GM19328 (cell line): Measurements from ENCODE around the gene TTC39C.

Experiments
- ATAC-seq: cut with Tn5 transposase; IDR thresholded peaks from one replicate; pipeline ENCODE4 v1.9.1; 2021; ENCODE audit warnings: mild to moderate bottlenecking, moderate library complexity; ENCODE audit not compliant: unreplicated experiment

The TTC39C gene

GRCh38 chr18:24014062-24014985 is at the start of gene TTC39C:
Gene TTC39C (plus strand): TSS chr18:24014754. CDS start chr18:24014872, 118 bp downstream.
- peak; percentile 37 for ATAC-seq

GRCh38 chr18:23966909-23967308 is 47.6 kb upstream of the TTC39C start:
- ATAC-seq, result no peak

GRCh38 chr18:23967321-23968089 is 47.0 kb upstream of the TTC39C start:
- ATAC-seq, result no peak

DNA sequence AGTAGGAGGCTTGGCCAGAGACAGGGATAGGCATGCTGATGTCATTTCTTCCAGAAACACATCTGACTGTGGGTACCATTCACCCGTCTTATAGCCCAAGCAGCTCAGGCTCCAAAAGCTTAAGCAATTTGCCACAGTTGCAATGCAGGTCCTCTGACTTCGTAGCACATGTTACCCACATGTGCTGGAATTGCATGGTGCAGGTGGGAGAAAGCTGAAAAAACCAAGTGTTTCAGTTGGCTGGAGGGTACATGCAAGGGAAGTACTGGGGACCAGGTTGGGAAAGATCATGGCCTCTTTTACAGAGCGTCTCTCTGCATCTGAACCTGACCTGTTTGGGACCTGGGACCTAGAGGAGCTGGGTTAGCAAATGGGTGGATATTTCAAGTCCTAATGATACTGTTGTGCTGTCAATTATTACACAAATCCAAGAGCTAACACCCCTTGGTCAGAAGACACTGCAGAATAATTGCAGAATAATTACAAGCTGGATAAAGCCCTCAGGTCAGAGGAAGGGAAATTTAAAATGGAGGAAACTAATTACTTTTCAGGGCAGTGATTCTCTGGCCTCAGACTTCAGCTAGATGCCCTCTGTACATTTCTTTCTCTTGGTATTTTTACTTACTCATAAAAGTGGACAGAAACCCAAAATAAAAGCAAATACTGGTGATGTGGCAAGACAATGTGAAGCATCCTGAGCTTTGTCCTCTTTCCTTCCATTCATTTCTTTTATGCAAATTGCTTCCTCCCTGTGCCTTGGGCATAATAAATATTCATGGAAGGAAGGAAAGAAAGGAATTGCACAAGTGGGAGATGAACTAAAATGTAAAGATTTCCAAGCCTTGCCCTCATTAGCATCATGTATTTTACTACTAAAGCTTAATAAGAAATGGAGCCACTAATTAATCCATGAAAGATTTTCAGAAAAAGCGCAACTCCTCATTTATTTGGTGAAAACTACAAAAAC is 45.6 kb upstream of the TTC39C start:
- ATAC-seq, result no peak

- ATAC-seq, result no peak
Measured at GRCh38 chr18:23969664-23970063, 44.9 kb upstream of the TTC39C start.

DNA sequence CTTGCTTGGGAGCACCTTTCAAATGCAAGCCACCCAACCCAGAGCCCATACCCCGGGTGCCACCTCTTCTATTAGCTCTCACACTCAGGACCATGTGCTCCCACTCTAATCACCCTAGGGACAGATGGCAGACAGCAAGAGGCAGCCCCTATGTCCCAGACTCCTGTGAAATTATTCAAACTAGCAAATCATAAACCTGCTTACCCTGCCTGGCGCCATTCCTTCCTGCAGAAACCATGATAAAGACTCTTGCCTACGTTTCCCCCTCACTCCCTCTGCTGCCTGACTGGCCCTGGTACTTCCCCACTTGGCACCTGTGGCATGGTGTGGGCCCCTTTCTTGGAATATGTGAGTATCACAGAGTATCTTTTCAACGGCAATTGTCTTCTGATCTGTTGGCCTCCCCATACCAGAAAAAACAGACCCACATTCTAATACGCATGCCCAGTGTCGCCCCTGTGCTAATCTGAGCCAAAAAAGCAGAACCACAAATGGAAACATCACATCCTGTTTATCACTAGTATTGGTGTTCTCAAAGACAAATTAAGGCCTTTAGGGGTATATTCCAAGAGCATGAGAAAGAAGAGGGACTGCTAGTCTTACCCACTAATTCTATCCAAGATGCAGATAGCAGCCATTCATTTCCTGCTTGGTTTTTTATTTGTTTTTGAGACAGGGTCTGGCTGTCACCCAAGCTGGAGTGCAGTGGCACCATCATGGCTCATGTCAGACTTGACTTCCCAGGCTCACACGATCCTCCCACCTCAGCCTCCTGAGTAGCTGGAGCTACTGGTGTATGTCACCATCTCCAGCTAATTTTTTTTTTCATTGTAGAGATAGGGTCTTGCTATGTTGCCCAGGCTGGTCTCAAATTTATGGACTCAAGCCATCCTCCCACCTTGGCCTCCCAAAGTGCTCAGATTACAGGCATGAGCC is 44.1 kb upstream of the TTC39C start:
- no peak for ATAC-seq

DNA sequence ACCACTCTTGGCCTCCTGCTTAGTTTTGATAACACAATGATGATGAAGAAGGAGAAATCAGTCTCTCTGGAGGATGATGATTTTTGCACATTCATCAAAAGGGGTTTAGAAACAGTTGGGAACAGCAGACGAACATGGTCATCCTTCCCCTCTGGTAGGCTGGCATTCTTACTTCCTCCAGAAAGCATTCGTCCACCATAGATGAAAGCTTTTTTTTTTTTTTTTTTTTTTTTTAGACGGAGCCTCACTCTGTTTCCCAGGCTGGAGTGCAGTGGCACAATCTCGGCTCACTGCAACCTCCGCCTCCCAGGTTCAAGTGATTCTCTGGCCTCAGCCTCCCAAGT is 43.5 kb upstream of the TTC39C start:
- no peak for ATAC-seq

GRCh38 chr18:23971666-23972230 is 42.8 kb upstream of the TTC39C start:
- ATAC-seq, result no peak

DNA sequence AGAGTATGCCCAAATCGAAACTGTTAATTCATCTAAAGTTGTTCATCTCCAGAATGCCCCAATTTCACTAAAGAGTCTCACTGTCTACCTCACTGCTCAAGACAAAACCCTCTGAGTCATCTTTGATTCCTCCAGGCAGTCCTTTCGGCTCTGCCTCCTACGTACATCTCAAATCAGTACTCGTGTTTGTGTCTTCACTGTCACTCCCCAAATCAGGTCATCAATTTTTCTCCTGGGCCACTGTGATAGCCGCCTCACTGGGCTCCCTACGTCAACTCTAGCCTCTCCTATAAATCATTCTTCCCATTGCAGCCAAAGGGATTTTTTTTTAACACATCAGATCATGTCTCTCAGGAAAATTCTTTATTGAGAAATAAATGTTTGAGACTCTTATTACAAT is 42.1 kb upstream of the TTC39C start:
- ATAC-seq, result no peak

- no peak for ATAC-seq
Measured at GRCh38 chr18:23977103-23977502, 37.5 kb upstream of the TTC39C start.

DNA sequence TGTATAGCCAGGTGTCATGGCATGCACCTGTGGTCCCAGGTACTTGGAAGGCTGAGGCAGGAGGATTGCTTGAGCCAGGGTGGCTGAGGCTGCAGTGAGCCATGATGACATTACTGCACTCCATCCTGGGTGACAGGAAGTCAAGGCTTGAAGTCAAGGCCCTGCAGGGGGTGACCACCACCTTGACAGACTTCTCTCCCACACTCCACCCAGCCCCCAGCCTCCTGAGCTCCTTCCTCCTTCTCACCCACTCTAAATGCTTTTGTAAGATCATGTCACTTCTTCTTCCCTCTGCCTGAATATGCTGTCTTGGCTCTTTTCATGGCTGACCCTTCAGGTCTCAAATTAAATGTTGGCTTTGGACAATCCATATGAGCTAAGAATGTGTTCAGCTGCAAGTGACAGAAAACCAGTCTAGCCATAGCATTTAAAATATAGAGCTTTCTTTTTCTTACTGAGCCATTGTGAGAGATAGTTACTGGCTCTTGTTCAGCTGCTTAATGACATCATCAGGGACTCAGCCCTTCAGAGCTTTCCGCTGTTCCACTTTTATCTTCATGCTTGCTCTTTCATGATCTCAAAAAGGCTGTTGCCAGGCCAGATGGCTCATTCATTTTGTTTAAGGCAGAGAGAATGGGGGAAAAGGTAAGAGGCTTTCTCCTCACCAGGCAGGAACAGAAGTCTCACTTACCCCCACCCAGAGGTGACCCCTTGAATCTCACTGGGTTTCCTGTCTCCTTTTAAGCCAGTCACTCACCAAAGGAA is 36.7 kb upstream of the TTC39C start:
- no peak for ATAC-seq

- ATAC-seq, result peak; percentile 82
Measured at GRCh38 chr18:23981369-23981980, 33.1 kb upstream of the TTC39C start.

GRCh38 chr18:23982155-23983079 is 32.1 kb upstream of the TTC39C start:
- ATAC-seq, result no peak

- ATAC-seq, result no peak
Measured at GRCh38 chr18:23983112-23983511, 31.4 kb upstream of the TTC39C start.

- ATAC-seq, result no peak
Measured at GRCh38 chr18:23986600-23987359, 27.8 kb upstream of the TTC39C start.
